ENCODE results near the gene TTYH2.

GRCh38 chr17:74245871-74246270 lies 32.5 kb downstream of the TTYH2 start:
- TF ChIP-seq, protein P1, sequence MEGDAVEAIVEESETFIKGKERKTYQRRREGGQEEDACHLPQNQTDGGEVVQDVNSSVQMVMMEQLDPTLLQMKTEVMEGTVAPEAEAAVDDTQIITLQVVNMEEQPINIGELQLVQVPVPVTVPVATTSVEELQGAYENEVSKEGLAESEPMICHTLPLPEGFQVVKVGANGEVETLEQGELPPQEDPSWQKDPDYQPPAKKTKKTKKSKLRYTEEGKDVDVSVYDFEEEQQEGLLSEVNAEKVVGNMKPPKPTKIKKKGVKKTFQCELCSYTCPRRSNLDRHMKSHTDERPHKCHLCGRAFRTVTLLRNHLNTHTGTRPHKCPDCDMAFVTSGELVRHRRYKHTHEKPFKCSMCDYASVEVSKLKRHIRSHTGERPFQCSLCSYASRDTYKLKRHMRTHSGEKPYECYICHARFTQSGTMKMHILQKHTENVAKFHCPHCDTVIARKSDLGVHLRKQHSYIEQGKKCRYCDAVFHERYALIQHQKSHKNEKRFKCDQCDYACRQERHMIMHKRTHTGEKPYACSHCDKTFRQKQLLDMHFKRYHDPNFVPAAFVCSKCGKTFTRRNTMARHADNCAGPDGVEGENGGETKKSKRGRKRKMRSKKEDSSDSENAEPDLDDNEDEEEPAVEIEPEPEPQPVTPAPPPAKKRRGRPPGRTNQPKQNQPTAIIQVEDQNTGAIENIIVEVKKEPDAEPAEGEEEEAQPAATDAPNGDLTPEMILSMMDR (conservative IDR thresholded peaks at IDR 0.05) = no peak
- TF ChIP-seq EZH2 (IDR thresholded peaks at IDR 0.05; ENCODE audit: low read depth) = no peak
